GM12878 (cell line): ENCODE results near the gene FGD4. TPM values are rescaled to one million over a fixed set of nuclear protein-coding genes. Genes with fewer than 3 reads are reported as not detected.

ENCODE experiments used
- ATAC-seq: fragments of 200-7000 bp; cut with Tn5 transposase; 3 replicates; pipeline ENCODE4 v1.9.1; 2020; ENCODE audit warnings: mild to moderate bottlenecking, moderate library complexity
- BruUV-seq: library from RNA; stranded (reverse); fragments of 400-500 nt; replicated peaks from 2 replicates; lab custom pipeline; 2021; lab: Mats Ljungman, UMichigan
- CTCF ChIA-PET: fragments of 300-600 bp; sonication (Branson Sonifier 250); formaldehyde crosslinking; extraction: SDS; loops from one replicate; lab custom pipeline; 2021; ENCODE audit warnings: inconsistent platforms; lab: Yijun Ruan, JAX
- POLR2A ChIA-PET: fragments of 350-600 bp; formaldehyde crosslinking; extraction: SDS; loops from one replicate; lab custom pipeline; 2021; ENCODE audit warnings: inconsistent platforms; lab: Charles Lee
- RAD21 ChIA-PET: fragments of 300-600 bp; sonication (Branson Sonifier 250); formaldehyde crosslinking; loops from one replicate; lab custom pipeline; 2023; ENCODE audit warnings: antibody characterized with exemption; ENCODE audit not compliant: unreplicated experiment; lab: Charles Lee
- SMC1A ChIA-PET: fragments of 300-600 bp; sonication (Branson Sonifier 250); formaldehyde crosslinking; loops from one replicate; lab custom pipeline; 2023; ENCODE audit not compliant: unreplicated experiment, uncharacterized antibody; lab: Charles Lee
- DNase-seq: peaks from one replicate; pipeline ENCODE4 v3.0.0-alpha.2; 2011; ENCODE audit warnings: low read depth, low spot score
- FAIRE-seq: peaks from 3 replicates; lab custom pipeline; 2011; peaks lifted over from hg19 to GRCh38; lab: Jason Lieb, UNC
- H2AFZ ChIP-seq: 2 replicates; pipeline ENCODE4 v1.6.0; 2011; ENCODE audit warnings: low read depth, low read length, control low read depth; ENCODE audit not compliant: control insufficient read depth
- H3K27ac ChIP-seq: 2 replicates; pipeline ENCODE4 v1.5.1; 2011; ENCODE audit warnings: control low read depth; ENCODE audit not compliant: control insufficient read depth, insufficient read depth
- H3K27me3 ChIP-seq, 2 experiments: replicated peaks in 1 of 2; 2 replicates each; pipeline versions ENCODE4 v1.6.0 to v1.6.1; 2011; ENCODE audit warnings: low read length in 1 of 2; ENCODE audit not compliant: control insufficient read depth in 2 of 2, insufficient read depth in 2 of 2
- H3K36me3 ChIP-seq, 2 experiments: 2 replicates each; pipeline ENCODE4 v1.5.1; 2011; ENCODE audit warnings: low read length in 1 of 2; ENCODE audit not compliant: control insufficient read depth in 2 of 2, insufficient read depth in 2 of 2
- H3K4me1 ChIP-seq: 2 replicates; pipeline ENCODE4 v1.6.1; 2011; ENCODE audit warnings: mild to moderate bottlenecking, low read length, moderate library complexity, mixed read lengths; ENCODE audit not compliant: control insufficient read depth, insufficient read depth
- H3K4me2 ChIP-seq: 2 replicates; pipeline ENCODE4 v1.6.0; 2011; ENCODE audit warnings: control low read depth; ENCODE audit not compliant: control insufficient read depth, insufficient read depth
- H3K4me3 ChIP-seq: fragments of 200-600 bp; sonication (generic); 2 replicates; pipeline ENCODE4 v1.5.1; 2016
- H3K79me2 ChIP-seq: 2 replicates; pipeline ENCODE4 v1.6.0; 2011; ENCODE audit warnings: low read length; ENCODE audit not compliant: control insufficient read depth, insufficient read depth
- H3K9ac ChIP-seq: 2 replicates; pipeline ENCODE4 v1.8.0; 2011; ENCODE audit warnings: low read length, control low read depth, mixed read lengths; ENCODE audit not compliant: control insufficient read depth, insufficient read depth
- H3K9me3 ChIP-seq: replicated peaks from 3 replicates; pipeline ENCODE4 v1.5.1; 2011; ENCODE audit warnings: mild to moderate bottlenecking, low read length; ENCODE audit not compliant: control insufficient read depth, insufficient read depth
- H4K20me1 ChIP-seq: 2 replicates; pipeline ENCODE4 v1.6.0; 2011; ENCODE audit not compliant: control insufficient read depth, insufficient read depth
- BCLAF1 ChIP-seq: fragments of 450-650 bp; IDR thresholded peaks from 2 replicates; pipeline ENCODE4 v1.6.1; 2017; ENCODE audit warnings: antibody characterized with exemption, mild to moderate bottlenecking, moderate library complexity
- CEBPB ChIP-seq, 2 experiments: fragments of 150-350 bp in 1 of 2; IDR thresholded peaks; 2 replicates each; pipeline ENCODE4 v1.6.1; 2012 to 2014; ENCODE audit warnings: low read depth in 2 of 2, low read length in 2 of 2, borderline replicate concordance in 1 of 2, inconsistent platforms in 1 of 2
- GATAD2B ChIP-seq: fragments of 450-650 bp; conservative IDR thresholded peaks from 2 replicates; pipeline ENCODE4 v1.6.1; 2017; ENCODE audit warnings: low read depth, mild to moderate bottlenecking, moderate library complexity
- TARDBP ChIP-seq: IDR thresholded peaks from 2 replicates; pipeline ENCODE4 v1.6.1; 2016; ENCODE audit warnings: borderline replicate concordance
- TCF3 ChIP-seq: IDR thresholded peaks from 2 replicates; pipeline ENCODE4 v1.6.1; 2012; ENCODE audit warnings: low read depth, mild to moderate bottlenecking, low read length, borderline replicate concordance; ENCODE audit not compliant: insufficient read depth
- ZNF384 ChIP-seq: IDR thresholded peaks from 2 replicates; pipeline ENCODE4 v1.6.1; 2012; ENCODE audit warnings: low read depth, mild to moderate bottlenecking, low read length, improper control_type of control experiment, borderline replicate concordance
- ZSCAN29 ChIP-seq: fragments of 450-650 bp; IDR thresholded peaks from 2 replicates; pipeline ENCODE4 v1.6.1; 2017; ENCODE audit warnings: mild to moderate bottlenecking, moderate library complexity
- WGBS: methylation state at CpG from one replicate; pipeline ENCODE4 v1.1.6; 2016; ENCODE audit warnings: low lambda C conversion rate; ENCODE audit not compliant: insufficient replicate concordance, insufficient coverage; ENCODE audit errors: missing lambda C conversion rate; 5-methylcytosine and 5-hydroxymethylcytosine counted together
- in situ Hi-C: fragments of 300-500 bp; cut with MboI; formaldehyde crosslinking; loops from 9 replicates; pipeline ENCODE4 v1.14.3; 2018; ENCODE audit warnings: mixed read lengths
- intact Hi-C: fragments of 100-400 bp; cut with micrococcal nuclease; formaldehyde crosslinking; loops from one replicate; pipeline ENCODE4 v1.14.2; 2022; ENCODE audit not compliant: unreplicated experiment
- polyA plus RNA-seq, 11 experiments: library from polyadenylated mRNA; depleted of rRNA in 4 of 11; unstranded in 6 of 11; stranded (reverse) in 5 of 11; fragments of >200 nt; fragmentation: Nextera tagmentation in 4 of 11; fragmentation: Illumina TruSeq in 1 of 11; extraction: Ambion mirVana in 4 of 11; extraction: Trizol in 1 of 11; gene quantifications; 1 replicate in 1 of 11; 2 replicates in 10 of 11; pipeline versions ENCODE4 v1.2.1 to v1.2.3, GENCODE V29; 2011 to 2016; ENCODE audit warnings: inconsistent platforms in 2 of 11, missing spikeins in 2 of 11, low read depth in 1 of 11
- total RNA-seq, 4 experiments: library from RNA; depleted of rRNA in 3 of 4; stranded (reverse); fragments of >200 nt in 3 of 4; fragmentation: Illumina TruSeq in 1 of 4; extraction: Trizol in 1 of 4; gene quantifications; 2 replicates each; pipeline versions ENCODE4 v1.2.1 to v1.2.3, GENCODE V29; 2013 to 2021

Gene FGD4
- total and polyA plus RNA-seq, 10 of the 15 experiments (the other 5 are each of a cell fraction or from before 2014, with no cell fraction given), result 0.01 to 0.18 (median 0.08) TPM; not detected in 3

- no peak for TF ChIP-seq BCLAF1
- TF ChIP-seq TARDBP, result no peak
Observed at GRCh38 chr12:32598688-32599087, 199.3 kb downstream of the FGD4 start (continued).

- no peaks in the 10 kb centered on the region for H3K36me3 ChIP-seq
- H3K27me3 ChIP-seq, result no peaks in the 10 kb centered on the region
- in situ Hi-C loops, result no loop called here
- SMC1A ChIA-PET, result no interaction called here
- POLR2A ChIA-PET, result no interaction called here
- H3K9me3 ChIP-seq, result no peaks in the 10 kb centered on the region
- no peak overlapping the region for H3K4me2 ChIP-seq
- WGBS, result 74% methylated on average over 2 of the region's 2 CpGs
- BruUV-seq, result no TSS peak
- no peak overlapping the region for H3K4me3 ChIP-seq
- no peak overlapping the region for H2AFZ ChIP-seq
- H3K4me1 ChIP-seq, result 0 out of 2 replicates have a peak, but pooled peaks cover 2% of the 10 kb centered on the region
- no peak for TF ChIP-seq GATAD2B
- no peak for TF ChIP-seq ZNF384
- TF ChIP-seq ZSCAN29, result no peak
- TF ChIP-seq TCF3, result no peak
- TF ChIP-seq CEBPB (IDR thresholded peaks at IDR 0.05; ENCODE audit: borderline replicate concordance in 1 of 2, low read depth in 2 of 2, low read length in 2 of 2), result no peak
- no peak overlapping the region for H3K27ac ChIP-seq
- no peaks in the 10 kb centered on the region for H4K20me1 ChIP-seq
- no peaks in the 10 kb centered on the region for H3K79me2 ChIP-seq
- intact Hi-C loops, result no loop called here
- DNase-seq (no peak), ATAC-seq (no peak), FAIRE-seq (no peak)
- H3K9ac ChIP-seq, result no peak overlapping the region
- CTCF ChIA-PET, result no interaction called here
- RAD21 ChIA-PET, result no interaction called here
Observed at GRCh38 chr12:32600681-32601080, 201.3 kb downstream of the FGD4 start.
